Measurements from ENCODE around the gene HS2ST1.
A peak's percentile ranks its signal among the peaks of the same experiment; 100 is the strongest.

HS2ST1 gene

DNA sequence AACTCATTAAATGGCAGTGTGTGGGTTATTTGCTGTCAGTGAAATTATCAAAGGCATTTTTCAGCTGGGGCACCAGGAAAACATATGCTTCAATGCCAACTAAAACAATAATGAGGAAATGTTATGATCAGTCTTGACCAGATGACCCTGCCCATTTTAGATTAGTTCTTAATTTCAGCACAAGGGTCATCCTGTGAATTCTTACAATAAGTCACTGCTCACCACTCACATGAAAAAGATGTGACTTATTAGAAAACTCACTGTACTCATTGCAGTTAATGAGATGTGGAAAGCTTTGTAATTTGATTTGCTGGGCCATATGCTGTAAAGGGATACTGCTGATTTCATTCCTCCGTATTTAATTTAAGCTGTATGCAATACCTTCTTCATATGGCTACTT lies 235.7 kb downstream of the HS2ST1 start:
- H3K4me3 ChIP-seq (replicated peaks; ENCODE audit: insufficient read depth, low read length) = no peak overlapping the region
- H3K27me3 ChIP-seq (ENCODE audit: insufficient read depth, poor library complexity, severe bottlenecking) = no peaks in the 10 kb centered on the region
- H3K27ac ChIP-seq (replicated peaks) = no peak overlapping the region
- DNase-seq (ENCODE audit: low read depth in 1 of 2, low spot score in 1 of 2) = no peak
- no peak for TF ChIP-seq GABPA (IDR thresholded peaks at IDR 0.05; ENCODE audit: low read depth)
- no peak for TF ChIP-seq SPI1 (IDR thresholded peaks at IDR 0.05; ENCODE audit: borderline replicate concordance, low read depth)
- TF ChIP-seq, protein P1, sequence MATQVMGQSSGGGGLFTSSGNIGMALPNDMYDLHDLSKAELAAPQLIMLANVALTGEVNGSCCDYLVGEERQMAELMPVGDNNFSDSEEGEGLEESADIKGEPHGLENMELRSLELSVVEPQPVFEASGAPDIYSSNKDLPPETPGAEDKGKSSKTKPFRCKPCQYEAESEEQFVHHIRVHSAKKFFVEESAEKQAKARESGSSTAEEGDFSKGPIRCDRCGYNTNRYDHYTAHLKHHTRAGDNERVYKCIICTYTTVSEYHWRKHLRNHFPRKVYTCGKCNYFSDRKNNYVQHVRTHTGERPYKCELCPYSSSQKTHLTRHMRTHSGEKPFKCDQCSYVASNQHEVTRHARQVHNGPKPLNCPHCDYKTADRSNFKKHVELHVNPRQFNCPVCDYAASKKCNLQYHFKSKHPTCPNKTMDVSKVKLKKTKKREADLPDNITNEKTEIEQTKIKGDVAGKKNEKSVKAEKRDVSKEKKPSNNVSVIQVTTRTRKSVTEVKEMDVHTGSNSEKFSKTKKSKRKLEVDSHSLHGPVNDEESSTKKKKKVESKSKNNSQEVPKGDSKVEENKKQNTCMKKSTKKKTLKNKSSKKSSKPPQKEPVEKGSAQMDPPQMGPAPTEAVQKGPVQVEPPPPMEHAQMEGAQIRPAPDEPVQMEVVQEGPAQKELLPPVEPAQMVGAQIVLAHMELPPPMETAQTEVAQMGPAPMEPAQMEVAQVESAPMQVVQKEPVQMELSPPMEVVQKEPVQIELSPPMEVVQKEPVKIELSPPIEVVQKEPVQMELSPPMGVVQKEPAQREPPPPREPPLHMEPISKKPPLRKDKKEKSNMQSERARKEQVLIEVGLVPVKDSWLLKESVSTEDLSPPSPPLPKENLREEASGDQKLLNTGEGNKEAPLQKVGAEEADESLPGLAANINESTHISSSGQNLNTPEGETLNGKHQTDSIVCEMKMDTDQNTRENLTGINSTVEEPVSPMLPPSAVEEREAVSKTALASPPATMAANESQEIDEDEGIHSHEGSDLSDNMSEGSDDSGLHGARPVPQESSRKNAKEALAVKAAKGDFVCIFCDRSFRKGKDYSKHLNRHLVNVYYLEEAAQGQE (IDR thresholded peaks at IDR 0.05; ENCODE audit: insufficient replicate concordance, low read depth) = no peak
- TF ChIP-seq POLR2AphosphoS5 (IDR thresholded peaks at IDR 0.05; ENCODE audit: low read depth) = no peak
- TF ChIP-seq, protein P2, sequence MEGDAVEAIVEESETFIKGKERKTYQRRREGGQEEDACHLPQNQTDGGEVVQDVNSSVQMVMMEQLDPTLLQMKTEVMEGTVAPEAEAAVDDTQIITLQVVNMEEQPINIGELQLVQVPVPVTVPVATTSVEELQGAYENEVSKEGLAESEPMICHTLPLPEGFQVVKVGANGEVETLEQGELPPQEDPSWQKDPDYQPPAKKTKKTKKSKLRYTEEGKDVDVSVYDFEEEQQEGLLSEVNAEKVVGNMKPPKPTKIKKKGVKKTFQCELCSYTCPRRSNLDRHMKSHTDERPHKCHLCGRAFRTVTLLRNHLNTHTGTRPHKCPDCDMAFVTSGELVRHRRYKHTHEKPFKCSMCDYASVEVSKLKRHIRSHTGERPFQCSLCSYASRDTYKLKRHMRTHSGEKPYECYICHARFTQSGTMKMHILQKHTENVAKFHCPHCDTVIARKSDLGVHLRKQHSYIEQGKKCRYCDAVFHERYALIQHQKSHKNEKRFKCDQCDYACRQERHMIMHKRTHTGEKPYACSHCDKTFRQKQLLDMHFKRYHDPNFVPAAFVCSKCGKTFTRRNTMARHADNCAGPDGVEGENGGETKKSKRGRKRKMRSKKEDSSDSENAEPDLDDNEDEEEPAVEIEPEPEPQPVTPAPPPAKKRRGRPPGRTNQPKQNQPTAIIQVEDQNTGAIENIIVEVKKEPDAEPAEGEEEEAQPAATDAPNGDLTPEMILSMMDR (IDR thresholded peaks at IDR 0.05; ENCODE audit: insufficient read depth, low read length) = no peak

DNA sequence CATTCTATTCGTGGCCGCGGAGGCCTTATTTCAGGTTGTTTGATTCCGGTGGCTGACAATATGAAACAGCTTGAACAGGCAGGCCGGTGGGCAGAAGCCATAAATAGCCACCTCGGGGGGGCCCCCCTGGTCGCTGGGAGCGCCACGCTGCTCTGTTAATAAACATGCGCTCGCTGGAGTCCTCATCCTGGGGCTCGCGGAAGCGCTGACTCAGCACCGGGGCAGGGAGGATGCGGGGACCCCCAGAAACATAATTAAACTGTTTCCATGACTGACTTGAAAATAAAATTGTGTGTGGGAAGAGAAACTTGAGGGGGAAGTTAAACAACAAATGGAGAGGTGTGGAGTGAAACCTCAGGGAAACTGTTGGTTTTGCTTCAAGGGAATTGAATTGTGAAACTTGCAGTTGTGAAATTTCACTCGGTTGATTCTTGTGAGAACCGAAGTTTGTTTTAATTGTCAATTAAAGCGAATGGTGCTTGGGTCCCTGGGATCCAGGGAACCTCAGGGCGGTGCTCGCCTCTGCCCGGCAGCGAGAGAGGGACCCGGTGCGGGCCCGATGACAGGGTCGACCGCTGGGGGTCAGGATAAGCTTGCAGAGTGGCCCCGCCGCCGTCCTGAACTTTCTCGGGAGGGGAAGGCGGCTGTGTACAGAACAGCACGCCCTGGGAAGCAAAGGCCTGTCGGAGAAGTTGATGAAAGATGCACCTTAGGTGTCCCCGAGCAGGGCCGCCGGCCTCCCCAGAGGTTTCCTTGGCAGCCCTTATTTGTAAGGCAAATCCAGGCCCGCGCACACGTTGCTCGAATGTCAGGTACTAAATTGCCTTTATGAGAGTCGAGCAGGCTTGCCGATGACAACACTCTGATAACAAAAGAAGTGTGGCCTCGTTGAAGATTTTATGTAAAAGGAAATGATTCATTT lies 237.3 kb downstream of the HS2ST1 start:
- Histone ChIP-seq H3K27ac (replicated peaks) (peak overlapping the region; percentile 78), H3K4me3 (replicated peaks; ENCODE audit: insufficient read depth, low read length) (peak overlapping the region; percentile 15), H3K27me3 (ENCODE audit: insufficient read depth, poor library complexity, severe bottlenecking) (no peaks in the 10 kb centered on the region)
- TF ChIP-seq, protein P1 (IDR thresholded peaks at IDR 0.05; ENCODE audit: insufficient replicate concordance, low read depth) = no peak
- peak; percentile 41 for TF ChIP-seq POLR2AphosphoS5 (IDR thresholded peaks at IDR 0.05; ENCODE audit: low read depth)
- TF ChIP-seq, protein P2 (IDR thresholded peaks at IDR 0.05; ENCODE audit: insufficient read depth, low read length) = no peak
- DNase-seq (ENCODE audit: low read depth in 1 of 2, low spot score in 1 of 2) = peak; percentile 82 to 92

DNA sequence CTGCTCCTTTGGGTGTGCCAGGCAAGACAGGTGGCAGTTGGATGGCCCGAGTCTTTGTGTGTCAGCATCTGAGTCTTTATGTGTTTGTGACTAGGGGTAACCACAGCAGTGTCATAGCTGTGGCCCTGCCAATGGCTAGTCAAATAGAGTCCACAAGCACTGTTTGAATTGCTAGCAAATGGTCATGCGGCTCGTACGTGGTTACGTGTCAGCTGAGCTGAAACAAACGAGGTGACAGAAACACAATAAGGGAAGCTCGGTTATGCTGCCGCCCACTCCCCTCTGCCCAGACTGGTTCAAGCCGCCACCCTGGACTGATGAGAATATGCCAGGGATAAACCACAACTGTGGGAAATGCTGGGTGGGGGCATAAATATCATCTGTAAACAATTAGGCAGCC lies 239.9 kb downstream of the HS2ST1 start:
- no peak overlapping the region for H3K27ac ChIP-seq (replicated peaks)
- no peaks in the 10 kb centered on the region for H3K27me3 ChIP-seq (ENCODE audit: insufficient read depth, poor library complexity, severe bottlenecking)
- DNase-seq (ENCODE audit: low read depth in 1 of 2, low spot score in 1 of 2) = no peak
- TF ChIP-seq POLR2AphosphoS5 (IDR thresholded peaks at IDR 0.05; ENCODE audit: low read depth) (no peak), GABPA (IDR thresholded peaks at IDR 0.05; ENCODE audit: low read depth) (no peak), SPI1 (IDR thresholded peaks at IDR 0.05; ENCODE audit: borderline replicate concordance, low read depth) (no peak)
- TF ChIP-seq, protein P2 (IDR thresholded peaks at IDR 0.05; ENCODE audit: insufficient read depth, low read length) = no peak
- H3K4me3 ChIP-seq (replicated peaks; ENCODE audit: insufficient read depth, low read length) = no peak overlapping the region

Measured in HL-60 (cell line).